Caco-2 (cell line): ENCODE data around the gene AP3B1. TPM values are rescaled to one million over a fixed set of nuclear protein-coding genes. Genes with fewer than 3 reads are reported as not detected.

ENCODE experiments used
- BruUV-seq: library from RNA; stranded (reverse); fragments of 400-500 nt; replicated peaks from 2 replicates; lab custom pipeline; 2021; lab: Mats Ljungman, UMichigan
- CTCF ChIA-PET: fragments of 300-600 bp; sonication (Branson Sonifier 250); formaldehyde crosslinking; loops from one replicate; lab custom pipeline; 2022; ENCODE audit warnings: antibody characterized with exemption; lab: Charles Lee
- POLR2A ChIA-PET: fragments of 300-600 bp; sonication (Branson Sonifier 250); formaldehyde crosslinking; loops from one replicate; lab custom pipeline; 2022; ENCODE audit warnings: antibody characterized with exemption; lab: Charles Lee
- DNase-seq, 2 experiments: peaks; one replicate each; pipeline versions ENCODE4 v3.0.0 to v3.0.0-alpha.2; 2020 to 2022
- H3K27me3 ChIP-seq: replicated peaks from 2 replicates; pipeline ENCODE4 v1.6.0; 2011; ENCODE audit warnings: low read length; ENCODE audit not compliant: control insufficient read depth, insufficient read depth
- H3K36me3 ChIP-seq: 2 replicates; pipeline ENCODE4 v1.5.1; 2011; ENCODE audit warnings: low read length; ENCODE audit not compliant: control insufficient read depth, insufficient read depth
- H3K4me1 ChIP-seq: fragments of 250-450 bp; sonication (Bioruptor Pico); 2 replicates; pipeline ENCODE4 v1.5.1; 2020; ENCODE audit warnings: mild to moderate bottlenecking
- H3K4me3 ChIP-seq: 2 replicates; pipeline ENCODE4 v1.5.1; 2011; ENCODE audit warnings: low read depth, mild to moderate bottlenecking, control low read depth, low read length
- H3K9me3 ChIP-seq: fragments of 250-450 bp; sonication (Bioruptor Pico); 2 replicates; pipeline ENCODE4 v1.5.1; 2020; ENCODE audit warnings: mild to moderate bottlenecking, moderate library complexity
- H3K27ac Mint-ChIP-seq: one replicate; pipeline ENCODE4 v1.8.0; 2022; ENCODE audit warnings: mixed read lengths; ENCODE audit not compliant: unreplicated experiment
- H3K27me3 Mint-ChIP-seq: one replicate; pipeline ENCODE4 v1.8.0; 2022; ENCODE audit warnings: mixed read lengths; ENCODE audit not compliant: insufficient read depth, unreplicated experiment
- H3K36me3 Mint-ChIP-seq: one replicate; pipeline ENCODE4 v1.8.0; 2022; ENCODE audit warnings: mild to moderate bottlenecking, mixed read lengths; ENCODE audit not compliant: insufficient read depth, unreplicated experiment
- H3K4me1 Mint-ChIP-seq: one replicate; pipeline ENCODE4 v1.8.0; 2022; ENCODE audit warnings: low read depth, mixed read lengths; ENCODE audit not compliant: unreplicated experiment
- H3K4me3 Mint-ChIP-seq: one replicate; pipeline ENCODE4 v1.8.0; 2022; ENCODE audit warnings: mild to moderate bottlenecking, moderate library complexity, mixed read lengths; ENCODE audit not compliant: unreplicated experiment
- H3K9me3 Mint-ChIP-seq: one replicate; pipeline ENCODE4 v1.8.0; 2022; ENCODE audit warnings: mixed read lengths; ENCODE audit not compliant: unreplicated experiment
- CTCF ChIP-seq, 2 experiments: fragments of 200-600 bp in 1 of 2; IDR thresholded peaks; 1 replicate in 1 of 2; 2 replicates in 1 of 2; pipeline versions ENCODE4 v1.5.1 to v1.8.0; 2011 to 2022; ENCODE audit warnings: antibody characterized with exemption in 1 of 2, control low read depth in 1 of 2, inconsistent platforms in 1 of 2, low read depth in 1 of 2, low read length in 1 of 2, mild to moderate bottlenecking in 1 of 2, moderate library complexity in 1 of 2; ENCODE audit not compliant: insufficient read depth in 1 of 2, severe bottlenecking in 1 of 2, unreplicated experiment in 1 of 2
- intact Hi-C: fragments of 100-400 bp; cut with micrococcal nuclease; formaldehyde crosslinking; loops from one replicate; pipeline ENCODE4 v1.10.0; 2022; ENCODE audit not compliant: unreplicated experiment
- total RNA-seq: library from RNA; stranded (reverse); gene quantifications from 2 replicates; pipeline ENCODE4 v1.2.3, GENCODE V29; 2022

The AP3B1 gene
- total RNA-seq, 1 experiment from 2014 or later = 52.7 TPM

GRCh38 chr5:77953374-77953773 lies 341.1 kb downstream of the AP3B1 start:
- intact Hi-C loops = no loop called here
- no peaks in the 10 kb centered on the region for H3K36me3 Mint-ChIP-seq
- H3K4me1 Mint-ChIP-seq = no peaks in the 10 kb centered on the region
- H3K4me3 Mint-ChIP-seq = no peak overlapping the region
- H3K27me3 Mint-ChIP-seq = peaks cover 3% of the 10 kb centered on the region
- H3K27me3 ChIP-seq = no peaks in the 10 kb centered on the region
- H3K9me3 Mint-ChIP-seq = no peaks in the 10 kb centered on the region
- ChIA-PET CTCF (no interaction called here), POLR2A (no interaction called here)
- no peak overlapping the region for H3K4me3 ChIP-seq
- no peaks in the 10 kb centered on the region for H3K9me3 ChIP-seq
- H3K4me1 ChIP-seq = no peaks in the 10 kb centered on the region
- DNase-seq = no peak
- no TSS peak for BruUV-seq
- no peak overlapping the region for H3K27ac Mint-ChIP-seq
- TF ChIP-seq CTCF (IDR thresholded peaks at IDR 0.05; ENCODE audit: insufficient read depth in 1 of 2, low read depth in 1 of 2, low read length in 1 of 2, severe bottlenecking in 1 of 2, unreplicated experiment in 1 of 2) = no peak
- H3K36me3 ChIP-seq = no peaks in the 10 kb centered on the region

- no peak for TF ChIP-seq CTCF (IDR thresholded peaks at IDR 0.05; ENCODE audit: insufficient read depth in 1 of 2, low read depth in 1 of 2, low read length in 1 of 2, severe bottlenecking in 1 of 2, unreplicated experiment in 1 of 2)
- Histone ChIP-seq H3K4me1 (no peaks in the 10 kb centered on the region), H3K4me3 (no peak overlapping the region), H3K27me3 (no peaks in the 10 kb centered on the region), H3K36me3 (no peaks in the 10 kb centered on the region), H3K9me3 (no peaks in the 10 kb centered on the region)
- no peaks in the 10 kb centered on the region for H3K9me3 Mint-ChIP-seq
- ChIA-PET POLR2A (no interaction called here), CTCF (no interaction called here)
- H3K4me3 Mint-ChIP-seq = no peak overlapping the region
- no peak overlapping the region for H3K27ac Mint-ChIP-seq
- intact Hi-C loops = no loop called here
- H3K36me3 Mint-ChIP-seq = no peaks in the 10 kb centered on the region
- DNase-seq = no peak
- H3K27me3 Mint-ChIP-seq = peaks cover 3% of the 10 kb centered on the region
- BruUV-seq = no TSS peak
- H3K4me1 Mint-ChIP-seq = no peaks in the 10 kb centered on the region
Observed at GRCh38 chr5:77952636-77953212, 341.8 kb downstream of the AP3B1 start.

Other genes starting within 250 kb of the AP3B1 start
- gene SCAMP1, start 65.9 kb upstream of the AP3B1 start, total RNA-seq = 21.3 and 23.6 TPM in 2 replicates